Renal pelvis (tissue), 4 donors: Measurements from ENCODE around the gene VSIG2. TPM values are rescaled to one million over a fixed set of nuclear protein-coding genes. Genes with fewer than 3 reads are reported as not detected.

Experiments
- DNase-seq: peaks from one replicate; pipeline ENCODE4 v3.0.0-alpha.2; 2013
- polyA plus RNA-seq, 3 donors: library from polyadenylated mRNA; unstranded; fragments of 120-200 nt; gene quantifications; one replicate each; pipeline ENCODE4 v1.2.1, GENCODE V29; 2013; ENCODE audit not compliant: insufficient read length in 3 of 3

VSIG2 gene
- polyA plus RNA-seq, 3 donors, result 9.2 to 10.1 (median 9.3) TPM

- no peak for DNase-seq
These were observed 24.6 kb downstream of the VSIG2 start for GRCh38 chr11:124727474-124727873.

GRCh38 chr11:124725719-124726105 is 26.3 kb downstream of the VSIG2 start:
- no peak for DNase-seq

- DNase-seq, result no peak
These were observed 26.9 kb downstream of the VSIG2 start for GRCh38 chr11:124724979-124725718.

GRCh38 chr11:124722176-124722575 is 29.9 kb downstream of the VSIG2 start:
- no peak for DNase-seq

- DNase-seq, result no peak
These were observed 32.5 kb downstream of the VSIG2 start for GRCh38 chr11:124719534-124719933.

- no peak for DNase-seq
These were observed 33.3 kb downstream of the VSIG2 start for GRCh38 chr11:124718801-124719200.

GRCh38 chr11:124717786-124718651 is 34.0 kb downstream of the VSIG2 start:
- peak; percentile 27 for DNase-seq

- no peak for DNase-seq
These were observed 34.7 kb downstream of the VSIG2 start for GRCh38 chr11:124717421-124717785.

- DNase-seq, result no peak
These were observed 35.5 kb downstream of the VSIG2 start for GRCh38 chr11:124716591-124716990.

GRCh38 chr11:124712392-124712791 is 39.7 kb downstream of the VSIG2 start:
- DNase-seq, result no peak

- DNase-seq, result no peak
These were observed 44.2 kb downstream of the VSIG2 start for GRCh38 chr11:124707829-124708228.

- no peak for DNase-seq
These were observed 52.0 kb downstream of the VSIG2 start for GRCh38 chr11:124700028-124700427.

- no peak for DNase-seq
These were observed 52.5 kb downstream of the VSIG2 start for GRCh38 chr11:124699547-124699946.

Other genes with a start within 250 kb of the VSIG2 start
- gene OR8B12, start 208.6 kb downstream of the VSIG2 start, polyA plus RNA-seq, result not detected
- gene OR8A1, start 182.3 kb downstream of the VSIG2 start, polyA plus RNA-seq, result under 1 TPM in 1 of 3 donors, not detected in 2; 0.04 TPM
- not detected for gene PANX3, start 140.8 kb downstream of the VSIG2 start, polyA plus RNA-seq
- 10 to 100 TPM; 23.0 to 41.9 (median 40.3) TPM for gene TBRG1, start 129.4 kb downstream of the VSIG2 start, polyA plus RNA-seq
- 10 to 100 TPM; 26.3 to 35.9 (median 31.9) TPM for gene SIAE, start 78.5 kb downstream of the VSIG2 start, polyA plus RNA-seq
- gene SPA17, start 78.4 kb downstream of the VSIG2 start, polyA plus RNA-seq, result 10 to 100 TPM; 18.8 to 26.0 (median 20.6) TPM
- 10 to 100 TPM; 17.8 to 27.5 (median 19.6) TPM for gene NRGN, start 12.3 kb downstream of the VSIG2 start, polyA plus RNA-seq
- gene ESAM, start 10.0 kb upstream of the VSIG2 start, polyA plus RNA-seq, result 10 to 100 TPM; 59.4 to 78.9 (median 69.4) TPM
- 10 to 100 TPM; 23.3 to 43.6 (median 38.9) TPM for gene MSANTD2, start 48.2 kb upstream of the VSIG2 start, polyA plus RNA-seq
- 10 to 100 TPM; 25.0 to 30.2 (median 29.9) TPM for gene ROBO3, start 113.2 kb upstream of the VSIG2 start, polyA plus RNA-seq
- 10 to 100 TPM; 19.3 to 26.4 (median 24.8) TPM for gene ROBO4, start 145.6 kb upstream of the VSIG2 start, polyA plus RNA-seq
- 1 to 10 TPM; 1.3 to 2.2 (median 1.8) TPM for gene HEPN1, start 167.0 kb upstream of the VSIG2 start, polyA plus RNA-seq
- gene HEPACAM, start 183.8 kb upstream of the VSIG2 start, polyA plus RNA-seq, result 1 to 10 TPM; 2.3 to 3.8 (median 3.4) TPM
- gene CCDC15, start 201.9 kb upstream of the VSIG2 start, polyA plus RNA-seq, result 1 to 10 TPM; 3.8 to 4.0 (median 3.9) TPM